Astrocyte of the spinal cord (primary cell): Measurements from ENCODE around the gene KCNIP4.

ENCODE experiments used
- DNase-seq: peaks from one replicate; pipeline ENCODE4 v3.0.0; 2011; ENCODE audit warnings: low read depth, low spot score
- H3K4me3 ChIP-seq: 2 replicates; pipeline ENCODE4 v1.5.1; 2011; ENCODE audit warnings: low read depth, mild to moderate bottlenecking, low read length, moderate library complexity
- in situ Hi-C: cut with HindIII; loops from 2 replicates; pipeline ENCODE4 v1.10.0; 2017; ENCODE audit warnings: low sequenced_read_pairs
- TF ChIP-seq, protein P1 (sequence below): IDR thresholded peaks from 2 replicates; pipeline ENCODE4 v1.5.1; 2012; ENCODE audit warnings: low read depth, mild to moderate bottlenecking, low read length, inconsistent platforms

Gene KCNIP4

DNA sequence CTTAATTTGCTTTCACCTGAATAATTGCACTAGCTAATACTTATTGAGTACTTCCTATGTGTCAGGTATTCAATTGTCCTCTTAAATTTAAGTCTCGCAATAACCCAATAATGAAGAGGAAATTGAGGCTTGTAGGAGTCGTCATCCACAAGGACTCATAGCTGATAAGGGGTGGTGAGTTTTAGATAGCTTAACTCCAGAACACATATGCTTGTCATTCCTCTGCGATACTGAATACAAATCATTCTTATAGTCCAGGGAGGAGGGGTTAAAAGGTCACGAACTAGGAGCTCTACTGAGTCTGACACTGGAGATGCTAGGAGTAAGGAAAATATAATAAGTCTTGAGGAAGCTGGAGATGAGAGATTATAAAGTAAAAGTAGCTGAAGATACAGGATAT lies 1249.8 kb downstream of the KCNIP4 start:
- no peak for DNase-seq
- in situ Hi-C loops: no loop called here
- TF ChIP-seq, protein P1, sequence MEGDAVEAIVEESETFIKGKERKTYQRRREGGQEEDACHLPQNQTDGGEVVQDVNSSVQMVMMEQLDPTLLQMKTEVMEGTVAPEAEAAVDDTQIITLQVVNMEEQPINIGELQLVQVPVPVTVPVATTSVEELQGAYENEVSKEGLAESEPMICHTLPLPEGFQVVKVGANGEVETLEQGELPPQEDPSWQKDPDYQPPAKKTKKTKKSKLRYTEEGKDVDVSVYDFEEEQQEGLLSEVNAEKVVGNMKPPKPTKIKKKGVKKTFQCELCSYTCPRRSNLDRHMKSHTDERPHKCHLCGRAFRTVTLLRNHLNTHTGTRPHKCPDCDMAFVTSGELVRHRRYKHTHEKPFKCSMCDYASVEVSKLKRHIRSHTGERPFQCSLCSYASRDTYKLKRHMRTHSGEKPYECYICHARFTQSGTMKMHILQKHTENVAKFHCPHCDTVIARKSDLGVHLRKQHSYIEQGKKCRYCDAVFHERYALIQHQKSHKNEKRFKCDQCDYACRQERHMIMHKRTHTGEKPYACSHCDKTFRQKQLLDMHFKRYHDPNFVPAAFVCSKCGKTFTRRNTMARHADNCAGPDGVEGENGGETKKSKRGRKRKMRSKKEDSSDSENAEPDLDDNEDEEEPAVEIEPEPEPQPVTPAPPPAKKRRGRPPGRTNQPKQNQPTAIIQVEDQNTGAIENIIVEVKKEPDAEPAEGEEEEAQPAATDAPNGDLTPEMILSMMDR: no peak
- no peak overlapping the region for H3K4me3 ChIP-seq

DNA sequence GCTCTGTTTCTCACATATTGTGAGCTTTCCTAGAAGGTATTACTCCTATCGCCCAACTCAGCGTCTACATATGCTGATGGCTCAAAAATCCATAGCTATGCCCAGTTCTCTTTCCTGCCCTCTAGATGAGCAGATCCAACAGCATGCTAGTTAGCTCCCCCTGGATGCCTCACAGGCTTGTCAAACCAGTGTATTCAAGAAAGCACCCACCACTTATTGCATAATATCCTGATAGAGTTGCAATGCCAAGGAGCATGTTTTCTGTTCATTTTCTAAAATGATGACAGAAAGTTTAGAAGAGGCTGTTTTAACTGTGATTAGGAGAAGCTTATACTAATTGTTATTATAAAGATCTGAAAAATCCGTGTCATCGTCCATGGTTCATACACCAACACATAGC lies 1250.2 kb downstream of the KCNIP4 start:
- DNase-seq: no peak
- in situ Hi-C loops: no loop called here
- no peak overlapping the region for H3K4me3 ChIP-seq
- TF ChIP-seq, protein P1: no peak

DNA sequence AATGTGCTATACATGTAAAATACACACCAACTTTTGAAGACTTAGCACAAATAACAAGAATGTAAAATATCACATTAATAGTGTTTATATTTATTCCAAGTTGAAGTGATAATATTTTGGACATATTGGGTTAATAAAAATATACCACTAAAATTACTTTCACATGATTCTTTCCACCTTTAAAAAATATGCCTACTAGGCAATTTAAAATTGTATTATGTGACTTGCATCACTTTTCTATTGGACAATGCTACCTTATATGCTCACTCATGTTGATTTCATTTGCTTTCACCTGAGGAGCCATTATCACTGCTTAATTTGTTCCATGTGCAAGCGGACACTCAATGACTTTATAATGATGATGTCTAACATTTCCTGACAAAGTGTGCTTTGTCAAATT lies 1251.8 kb downstream of the KCNIP4 start:
- H3K4me3 ChIP-seq: no peak overlapping the region
- TF ChIP-seq, protein P1: no peak
- DNase-seq: no peak
- in situ Hi-C loops: no loop called here

DNA sequence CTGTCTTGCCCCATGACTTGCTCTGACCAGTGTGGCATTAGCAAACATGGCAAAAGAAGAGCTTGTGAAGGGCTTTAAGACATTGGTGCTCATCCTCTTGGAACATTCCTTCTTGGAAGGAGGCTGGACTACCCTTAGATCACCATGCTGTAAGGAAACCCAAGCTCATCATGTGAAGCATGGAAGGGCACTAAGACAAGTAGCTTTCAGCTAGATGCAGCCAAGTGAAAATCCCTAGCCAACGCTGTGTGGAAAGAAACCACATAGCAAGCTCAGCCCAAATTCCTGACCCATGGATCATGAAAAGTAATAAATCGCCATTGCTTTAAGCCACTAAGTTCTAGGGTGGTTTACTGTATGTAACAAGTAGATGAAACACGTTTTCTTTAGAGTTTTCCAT lies 1260.7 kb downstream of the KCNIP4 start:
- in situ Hi-C loops: no loop called here
- peak; percentile 82 for DNase-seq
- no peak overlapping the region for H3K4me3 ChIP-seq
- TF ChIP-seq, protein P1: no peak

- H3K4me3 ChIP-seq: no peak overlapping the region
- peak; percentile 29 for DNase-seq
- TF ChIP-seq, protein P1: peak; percentile 38
- in situ Hi-C loops: no loop called here
Measured at GRCh38 chr4:20684852-20685763, 1263.5 kb downstream of the KCNIP4 start.

DNA sequence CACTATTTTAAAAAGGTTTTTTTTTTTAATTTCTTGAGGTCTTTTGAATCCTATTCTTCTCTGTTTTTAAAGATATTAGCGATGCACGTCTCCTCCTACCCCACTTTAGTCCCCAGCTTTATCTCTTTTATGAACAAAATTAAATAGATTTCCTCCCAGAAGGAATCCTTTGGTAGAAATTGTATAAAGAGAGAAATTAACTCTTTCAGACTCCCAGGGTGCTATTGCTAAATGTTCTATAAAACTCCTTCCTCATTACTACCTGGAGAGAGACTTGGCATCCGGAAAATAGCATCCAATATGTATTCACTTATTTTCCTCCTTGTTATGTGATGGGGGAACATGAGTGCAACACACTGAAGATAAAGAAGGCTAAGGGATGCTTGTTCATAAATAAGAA lies 1264.8 kb downstream of the KCNIP4 start:
- TF ChIP-seq, protein P1: no peak
- H3K4me3 ChIP-seq: no peak overlapping the region
- in situ Hi-C loops: no loop called here
- no peak for DNase-seq
